Heart right ventricle (tissue), 16 donors: ENCODE data around the gene ANTXR1. TPM values are rescaled to one million over a fixed set of nuclear protein-coding genes. Genes with fewer than 3 reads are reported as not detected.

ENCODE experiments used
- ATAC-seq, 8 donors: fragments of 200-7000 bp; cut with Tn5 transposase; one replicate each; pipeline ENCODE4 v1.9.1; 2020; ENCODE audit warnings: mild to moderate bottlenecking in 8 of 8, moderate library complexity in 8 of 8, moderate number of reproducible peaks in 1 of 8
- DNase-seq, 2 donors: peaks; one replicate each; pipeline ENCODE4 v3.0.0-alpha.2; 2020
- H3K27ac ChIP-seq, 10 donors: fragments of 200-600 bp; sonication (generic) in 2 of 10; one replicate each; pipeline versions ENCODE4 v1.5.0 to v1.8.0; 2020 to 2022; ENCODE audit warnings: mild to moderate bottlenecking in 3 of 10
- H3K27me3 ChIP-seq, 7 donors: fragments of 200-600 bp; one replicate each; pipeline ENCODE4 v1.8.0; 2021 to 2022; ENCODE audit warnings: mild to moderate bottlenecking in 2 of 7
- H3K36me3 ChIP-seq, 9 donors: fragments of 200-600 bp; sonication (generic) in 1 of 9; one replicate each; pipeline versions ENCODE4 v1.5.0 to v1.8.0; 2020 to 2022; ENCODE audit warnings: mild to moderate bottlenecking in 2 of 9
- H3K4me1 ChIP-seq, 9 donors: fragments of 200-600 bp; sonication (generic) in 1 of 9; one replicate each; pipeline versions ENCODE4 v1.5.0 to v1.8.0; 2020 to 2022; ENCODE audit warnings: mild to moderate bottlenecking in 4 of 9
- H3K4me3 ChIP-seq, 10 donors: fragments of 200-600 bp; sonication (generic) in 2 of 10; one replicate each; pipeline versions ENCODE4 v1.5.0 to v1.8.0; 2020 to 2022; ENCODE audit warnings: mild to moderate bottlenecking in 7 of 10, moderate library complexity in 2 of 10
- H3K9me3 ChIP-seq, 11 donors: fragments of 200-600 bp in 10 of 11; sonication (generic) in 2 of 11; one replicate each; pipeline versions ENCODE4 v1.5.0 to v1.8.0; 2013 to 2022; ENCODE audit warnings: mild to moderate bottlenecking in 2 of 11, control low read depth in 1 of 11, moderate library complexity in 1 of 11
- WGBS, 2 donors: extraction: QIAGEN DNeasy Blood & Tissue Kit; methylation state at CpG; one replicate each; pipeline ENCODE4 v1.1.7; 2013; ENCODE audit warnings: inconsistent platforms in 1 of 2; 5-methylcytosine and 5-hydroxymethylcytosine counted together
- intact Hi-C, 10 donors: fragments of 100-400 bp; cut with DNase I; formaldehyde crosslinking; loops; one replicate each; pipeline versions ENCODE4 v1.11.1 to v1.14.2; 2022
- polyA plus RNA-seq, 2 donors: library from polyadenylated mRNA; stranded (reverse); fragments of 200-250 nt; gene quantifications; one replicate each; pipeline ENCODE4 v1.2.3, GENCODE V29; 2013
- total RNA-seq, 10 donors: library from RNA; stranded (reverse); fragmentation: NEBNext Ultra II Directional in 3 of 10; extraction: Animal tissue kit (Norgen Biotek cat#: 25700) in 3 of 10; gene quantifications; one replicate each; pipeline versions ENCODE4 v1.2.1 to v1.2.4, GENCODE V29; 2021 to 2023
- TF ChIP-seq, protein P1 (sequence below), 9 donors: fragments of 200-600 bp; sonication (generic) in 2 of 9; IDR thresholded peaks; one replicate each; pipeline versions ENCODE4 v1.5.0 to v1.8.0; 2021 to 2022; ENCODE audit warnings: antibody characterized with exemption in 9 of 9, mild to moderate bottlenecking in 5 of 9, moderate library complexity in 1 of 9
- donor health status: Arrhythmogenic right ventricular cardiomyopathy.
- donor health status: ischemic (EF 13 %, LVEDD 7.1; RV severe dilation, severe dysfunction).
- donor health status: healthy with polysubstance abuse.
- donor health status: DM: no; HTN: yes; CAD: no.
- donor health status: DM: no; HTN: no; CAD: no.
- donor health status: ischemic (EF 25% LVEDD 6.9; RV normal size, moderate dysfunction).
- donor health status: ischemic (EF 25% LVEDD 5.7; RV mildly dilated, moderate dysfunction).
- donor health status: healthy.
- donor health status: DM: yes; HTN: yes; CAD: no.
- donor health status: Ischemic cardiomyopathy.
- donor health status: ischemic (EF 35%, LVEDD 5.7; RV mildly dilated, moderate dysfunction).
- donor health status: nonischemic (EF 11% LVEDD 7.7; RV severe dilation, severe dysfunction).
- donor health status: DM: yes; HTN: yes; CAD: no.
- donor health status: PGD.
- donor health status: ischemic (EF 29% LVEDD 5.4; RV normal size, mild dysfunction).
- donor health status: nonischemic (EF 23%, LVEDD 6.1; RV moderate dilation, normal function).

Gene ANTXR1
- total and polyA plus RNA-seq, 12 donors = 8.9 to 33.1 (median 24.1) TPM

DNA sequence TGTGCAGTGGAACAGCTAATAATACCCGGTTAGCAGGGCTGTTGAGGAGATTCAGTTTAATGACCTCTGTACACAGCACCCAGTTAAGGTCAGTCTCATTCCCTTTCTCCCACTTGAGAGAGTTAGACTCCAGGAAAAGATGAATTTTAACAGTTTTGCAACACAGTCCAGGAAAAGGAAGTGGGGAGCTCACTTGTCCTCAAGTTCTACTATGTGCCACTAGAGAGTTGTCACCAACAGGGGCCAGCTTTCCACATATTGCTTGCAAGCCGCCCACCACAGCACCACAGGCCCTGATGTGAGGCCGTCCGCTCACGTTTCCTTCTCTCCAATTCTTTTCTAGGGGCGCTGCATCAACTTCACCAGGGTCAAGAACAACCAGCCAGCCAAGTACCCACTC, 231.9 kb downstream of the ANTXR1 start:
- Histone ChIP-seq H3K27me3 (no peaks in the 10 kb centered on the region), H3K9me3 (no peaks in the 10 kb centered on the region), H3K27ac (no peak overlapping the region), H3K4me1 (peaks cover 0 to 19% (median 6%) of the 10 kb centered on the region in 9 donors), H3K36me3 (peaks cover 0 to 14% (median 0%) of the 10 kb centered on the region in 9 donors), H3K4me3 (no peak overlapping the region)
- DNase-seq = no peak
- no peak for ATAC-seq
- 87 to 89% methylated on average over 6 of the region's 6 CpGs for WGBS, 2 donors
- intact Hi-C loops = no loop called here
- TF ChIP-seq, protein P1, sequence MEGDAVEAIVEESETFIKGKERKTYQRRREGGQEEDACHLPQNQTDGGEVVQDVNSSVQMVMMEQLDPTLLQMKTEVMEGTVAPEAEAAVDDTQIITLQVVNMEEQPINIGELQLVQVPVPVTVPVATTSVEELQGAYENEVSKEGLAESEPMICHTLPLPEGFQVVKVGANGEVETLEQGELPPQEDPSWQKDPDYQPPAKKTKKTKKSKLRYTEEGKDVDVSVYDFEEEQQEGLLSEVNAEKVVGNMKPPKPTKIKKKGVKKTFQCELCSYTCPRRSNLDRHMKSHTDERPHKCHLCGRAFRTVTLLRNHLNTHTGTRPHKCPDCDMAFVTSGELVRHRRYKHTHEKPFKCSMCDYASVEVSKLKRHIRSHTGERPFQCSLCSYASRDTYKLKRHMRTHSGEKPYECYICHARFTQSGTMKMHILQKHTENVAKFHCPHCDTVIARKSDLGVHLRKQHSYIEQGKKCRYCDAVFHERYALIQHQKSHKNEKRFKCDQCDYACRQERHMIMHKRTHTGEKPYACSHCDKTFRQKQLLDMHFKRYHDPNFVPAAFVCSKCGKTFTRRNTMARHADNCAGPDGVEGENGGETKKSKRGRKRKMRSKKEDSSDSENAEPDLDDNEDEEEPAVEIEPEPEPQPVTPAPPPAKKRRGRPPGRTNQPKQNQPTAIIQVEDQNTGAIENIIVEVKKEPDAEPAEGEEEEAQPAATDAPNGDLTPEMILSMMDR (IDR thresholded peaks at IDR 0.05) = no peak

DNA sequence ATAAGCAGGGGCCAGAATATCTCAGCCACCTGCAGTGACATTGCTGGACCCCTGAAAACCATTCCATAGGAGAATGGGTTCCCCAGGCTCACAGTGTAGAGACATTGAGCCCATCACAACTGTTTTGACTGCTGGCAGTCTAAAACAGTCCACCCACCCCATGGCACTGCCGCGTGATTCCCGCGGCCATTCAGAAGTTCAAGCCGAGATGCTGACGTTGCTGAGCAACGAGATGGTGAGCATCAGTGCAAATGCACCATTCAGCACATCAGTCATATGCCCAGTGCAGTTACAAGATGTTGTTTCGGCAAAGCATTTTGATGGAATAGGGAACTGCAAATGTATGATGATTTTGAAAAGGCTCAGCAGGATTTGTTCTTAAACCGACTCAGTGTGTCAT, 234.6 kb downstream of the ANTXR1 start:
- WGBS, 2 donors = 94 to 96% methylated on average over 9 of the region's 9 CpGs
- H3K4me1 ChIP-seq = peaks cover 0 to 3% (median 0%) of the 10 kb centered on the region in 9 donors
- TF ChIP-seq, protein P1 (IDR thresholded peaks at IDR 0.05) = no peak
- H3K36me3 ChIP-seq = peaks cover 0 to 14% (median 0%) of the 10 kb centered on the region in 9 donors
- no peak overlapping the region for H3K27ac ChIP-seq
- ATAC-seq (no peak), DNase-seq (no peak)
- no peaks in the 10 kb centered on the region for H3K27me3 ChIP-seq
- intact Hi-C loops = no loop called here
- no peak overlapping the region for H3K4me3 ChIP-seq
- no peaks in the 10 kb centered on the region for H3K9me3 ChIP-seq

DNA sequence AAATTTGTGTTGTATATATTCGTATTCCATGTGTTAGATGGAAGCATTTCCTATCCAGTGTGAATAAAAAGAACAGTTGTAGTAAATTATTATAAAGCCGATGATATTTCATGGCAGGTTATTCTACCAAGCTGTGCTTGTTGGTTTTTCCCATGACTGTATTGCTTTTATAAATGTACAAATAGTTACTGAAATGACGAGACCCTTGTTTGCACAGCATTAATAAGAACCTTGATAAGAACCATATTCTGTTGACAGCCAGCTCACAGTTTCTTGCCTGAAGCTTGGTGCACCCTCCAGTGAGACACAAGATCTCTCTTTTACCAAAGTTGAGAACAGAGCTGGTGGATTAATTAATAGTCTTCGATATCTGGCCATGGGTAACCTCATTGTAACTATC, 235.3 kb downstream of the ANTXR1 start:
- Histone ChIP-seq H3K27ac (no peak overlapping the region), H3K9me3 (no peaks in the 10 kb centered on the region), H3K4me1 (peaks cover 0 to 9% (median 2%) of the 10 kb centered on the region in 9 donors), H3K4me3 (no peak overlapping the region), H3K36me3 (peaks cover 0 to 14% (median 0%) of the 10 kb centered on the region in 9 donors), H3K27me3 (no peaks in the 10 kb centered on the region)
- ATAC-seq = no peak
- no peak for DNase-seq
- 74 to 78% methylated on average over 4 of the region's 4 CpGs for WGBS, 2 donors
- TF ChIP-seq, protein P1 (IDR thresholded peaks at IDR 0.05) = no peak
- intact Hi-C loops = no loop called here

DNA sequence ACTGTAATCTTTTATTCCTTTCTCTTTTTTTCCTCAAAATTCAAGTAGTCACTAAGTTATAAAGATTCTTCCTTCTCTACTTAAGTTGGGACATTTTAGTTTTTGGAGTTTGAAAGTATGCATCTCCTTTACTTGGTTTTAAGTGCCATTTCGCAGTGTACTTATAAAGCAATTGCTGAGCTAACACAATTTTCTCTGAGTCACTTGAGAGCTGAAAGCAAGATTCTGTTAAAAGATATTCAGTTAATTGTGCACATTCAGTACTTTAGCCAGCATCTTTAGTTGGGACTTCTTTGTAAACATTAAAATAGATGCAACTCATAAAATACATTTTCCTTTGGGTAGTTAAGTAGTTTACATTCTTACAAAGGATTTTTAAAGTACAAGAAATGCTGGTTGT, 238.0 kb downstream of the ANTXR1 start:
- Histone ChIP-seq H3K9me3 (no peaks in the 10 kb centered on the region), H3K27ac (no peak overlapping the region), H3K36me3 (peaks cover 0 to 12% (median 0%) of the 10 kb centered on the region in 9 donors), H3K4me1 (peaks cover 0 to 29% (median 13%) of the 10 kb centered on the region in 9 donors), H3K27me3 (no peaks in the 10 kb centered on the region), H3K4me3 (no peak overlapping the region)
- ATAC-seq (no peak), DNase-seq (no peak)
- intact Hi-C loops = no loop called here
- WGBS, 2 donors = 44 to 98% methylated on average over 1 of the region's 1 CpG
- TF ChIP-seq, protein P1 (IDR thresholded peaks at IDR 0.05) = no peak
